Measurements from ENCODE around the gene ITGA7. TPM values are rescaled to one million over a fixed set of nuclear protein-coding genes. Genes with fewer than 3 reads are reported as not detected.
A peak's percentile ranks its signal among the peaks of the same experiment; 100 is the strongest.

The ITGA7 gene
- total and polyA plus RNA-seq, 2 experiments from 2014 or later, result 39.5 to 101 TPM

DNA sequence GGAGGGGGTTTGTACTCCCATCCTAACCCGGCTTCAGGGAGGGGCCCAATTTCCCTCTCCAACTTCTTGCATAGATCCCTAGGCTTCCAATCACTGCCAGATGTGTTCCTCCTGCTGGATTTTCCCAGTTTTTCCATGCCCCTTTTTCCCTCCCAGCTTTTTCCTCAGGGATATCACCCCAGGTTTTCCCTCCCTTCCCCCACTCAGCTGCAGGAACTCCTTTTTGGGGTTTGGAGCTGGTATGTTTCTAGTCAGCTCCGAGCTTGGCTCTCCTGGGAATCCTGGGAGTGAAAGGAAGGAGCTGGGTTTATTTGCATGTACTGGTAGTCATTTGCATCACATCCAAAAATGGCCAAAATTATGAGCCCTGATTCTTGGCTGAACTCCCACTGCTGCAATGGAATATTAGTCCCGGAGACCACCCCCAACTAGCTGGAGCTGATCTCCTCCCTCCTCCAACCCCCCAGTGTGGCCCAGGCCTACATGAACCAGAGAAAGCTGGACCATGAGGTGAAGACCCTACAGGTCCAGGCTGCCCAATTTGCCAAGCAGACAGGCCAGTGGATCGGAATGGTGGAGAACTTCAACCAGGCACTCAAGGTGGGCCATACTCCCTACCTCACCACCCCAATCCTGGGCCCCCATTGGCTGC lies 11.0 kb upstream of the ITGA7 start:
- Histone ChIP-seq H3K36me3 (no peaks in the 10 kb centered on the region), H3K4me1 (ENCODE audit: low read depth) (peaks cover 6% of the 10 kb centered on the region), H3K9me3 (ENCODE audit: low read depth) (no peaks in the 10 kb centered on the region), H3K27me3 (no peaks in the 10 kb centered on the region), H3K27ac (no peak overlapping the region), H3K4me3 (no peak overlapping the region)
- no peak for TF ChIP-seq CTCF (IDR thresholded peaks at IDR 0.05; ENCODE audit: low read depth, low read length)
- peak in 1 of 2 donors; percentile 50 for DNase-seq (ENCODE audit: low read depth in 1 of 2, low spot score in 1 of 2)

GRCh38 chr12:55718015-55718414 lies 10.3 kb upstream of the ITGA7 start:
- H3K9me3 ChIP-seq (ENCODE audit: low read depth), result no peaks in the 10 kb centered on the region
- no peaks in the 10 kb centered on the region for H3K36me3 ChIP-seq
- H3K27me3 ChIP-seq, result no peaks in the 10 kb centered on the region
- no peak overlapping the region for H3K27ac ChIP-seq
- DNase-seq (ENCODE audit: low read depth in 1 of 2, low spot score in 1 of 2), result peak in 1 of 2 donors; percentile 47
- no peak overlapping the region for H3K4me3 ChIP-seq
- peaks cover 6% of the 10 kb centered on the region for H3K4me1 ChIP-seq (ENCODE audit: low read depth)
- no peak for TF ChIP-seq CTCF (IDR thresholded peaks at IDR 0.05; ENCODE audit: low read depth, low read length)

- no peak for DNase-seq (ENCODE audit: low read depth in 1 of 2, low spot score in 1 of 2)
- Histone ChIP-seq H3K9me3 (ENCODE audit: low read depth) (no peaks in the 10 kb centered on the region), H3K4me3 (peak overlapping the region; percentile 93), H3K27me3 (no peaks in the 10 kb centered on the region), H3K36me3 (no peaks in the 10 kb centered on the region), H3K4me1 (ENCODE audit: low read depth) (peaks cover 8% of the 10 kb centered on the region), H3K27ac (no peak overlapping the region)
- no peak for TF ChIP-seq CTCF (IDR thresholded peaks at IDR 0.05; ENCODE audit: low read depth, low read length)
These were observed 9.6 kb upstream of the ITGA7 start for GRCh38 chr12:55717011-55718007.

DNA sequence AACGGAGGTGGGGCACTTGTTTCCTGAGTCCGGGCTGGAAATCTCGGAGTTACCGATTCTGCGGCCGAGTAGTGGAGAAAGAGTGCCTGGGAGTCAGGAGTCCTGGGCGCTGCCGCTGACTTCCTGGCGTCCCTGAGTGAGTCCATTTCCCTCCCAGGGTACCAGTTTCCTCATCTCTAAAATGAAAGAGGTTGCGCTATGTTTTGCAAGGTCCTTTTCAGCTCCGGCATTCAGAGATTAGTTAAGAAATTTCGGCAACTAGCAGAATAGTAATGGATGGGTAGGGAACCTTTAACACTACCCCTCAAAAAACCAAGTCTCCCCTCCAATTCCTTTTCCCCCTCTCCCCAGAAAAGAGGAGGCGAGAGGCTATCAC lies 8.9 kb upstream of the ITGA7 start:
- H3K27ac ChIP-seq, result peak overlapping the region; percentile 91
- DNase-seq (ENCODE audit: low read depth in 1 of 2, low spot score in 1 of 2), result no peak
- H3K9me3 ChIP-seq (ENCODE audit: low read depth), result no peaks in the 10 kb centered on the region
- H3K36me3 ChIP-seq, result no peaks in the 10 kb centered on the region
- no peaks in the 10 kb centered on the region for H3K27me3 ChIP-seq
- peak overlapping the region; percentile 93 for H3K4me3 ChIP-seq
- peaks cover 16% of the 10 kb centered on the region for H3K4me1 ChIP-seq (ENCODE audit: low read depth)
- no peak for TF ChIP-seq CTCF (IDR thresholded peaks at IDR 0.05; ENCODE audit: low read depth, low read length)

DNA sequence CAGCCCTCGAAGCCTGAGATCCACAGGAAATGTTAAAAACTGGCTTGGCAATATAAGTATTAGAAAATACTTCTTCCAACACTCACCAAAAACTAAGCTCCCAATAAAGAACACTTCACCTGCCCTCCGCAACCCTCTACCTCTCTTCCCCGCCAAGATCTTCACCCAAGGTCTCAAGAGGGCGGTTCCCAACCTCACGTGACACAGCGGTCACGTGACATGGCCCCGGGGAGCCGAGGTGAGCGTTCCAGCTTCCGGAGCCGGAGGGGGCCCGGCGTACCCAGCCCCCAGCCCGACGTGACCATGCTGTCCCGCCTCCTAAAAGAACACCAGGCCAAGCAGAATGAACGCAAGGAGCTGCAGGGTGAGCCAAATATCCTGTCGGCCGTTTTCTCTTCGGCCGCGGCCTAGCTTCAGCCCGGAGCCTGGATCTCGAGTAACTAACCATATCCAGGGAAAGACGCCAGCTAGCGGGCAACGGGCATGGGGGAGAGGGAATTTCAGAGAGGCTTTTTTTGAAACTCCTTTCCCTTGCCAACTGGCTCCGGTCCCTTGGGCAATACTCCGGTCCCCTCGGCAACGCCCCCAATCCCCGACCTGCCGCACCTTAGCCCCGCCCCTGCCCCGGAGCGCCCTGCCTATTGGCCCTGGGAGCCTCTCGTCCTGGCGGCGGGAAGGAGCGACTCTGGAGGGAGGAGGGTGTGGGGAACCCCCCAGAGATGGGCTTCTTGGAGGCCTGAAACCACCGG lies 8.3 kb upstream of the ITGA7 start, which contains the start of gene BLOC1S1:
BLOC1S1 (plus strand) TSS at position 214 of the 749 bp plus-strand sequence; CDS start at position 220, 6 bp downstream.
- H3K36me3 ChIP-seq, result no peaks in the 10 kb centered on the region
- no peaks in the 10 kb centered on the region for H3K27me3 ChIP-seq
- peaks cover 22% of the 10 kb centered on the region for H3K4me1 ChIP-seq (ENCODE audit: low read depth)
- peak within 1 kb of the TSS; percentile 91 for H3K27ac ChIP-seq
- peak within 1 kb of the TSS; percentile 93 for H3K4me3 ChIP-seq
- no peaks in the 10 kb centered on the region for H3K9me3 ChIP-seq (ENCODE audit: low read depth)
- TF ChIP-seq CTCF (IDR thresholded peaks at IDR 0.05; ENCODE audit: low read depth, low read length), result no peak
- DNase-seq (ENCODE audit: low read depth in 1 of 2, low spot score in 1 of 2), result peak; percentile 91 to 94
